Suprapubic skin (tissue), 4 donors: ENCODE results near the gene ADSS2. TPM values are rescaled to one million over a fixed set of nuclear protein-coding genes. Genes with fewer than 3 reads are reported as not detected.

Source experiments
- DNase-seq, 2 donors: peaks; one replicate each; pipeline ENCODE4 v3.0.0-alpha.2; 2019; ENCODE audit warnings: low spot score in 2 of 2
- H3K27ac ChIP-seq: fragments of 200-600 bp; sonication (generic); one replicate; pipeline ENCODE4 v1.5.1; 2019
- H3K27me3 ChIP-seq: fragments of 200-600 bp; sonication (generic); one replicate; pipeline ENCODE4 v1.5.1; 2019
- H3K36me3 ChIP-seq: fragments of 200-600 bp; sonication (generic); one replicate; pipeline ENCODE4 v1.5.1; 2019
- H3K4me1 ChIP-seq: fragments of 200-600 bp; sonication (generic); one replicate; pipeline ENCODE4 v1.5.1; 2019
- H3K4me3 ChIP-seq: fragments of 200-600 bp; sonication (generic); one replicate; pipeline ENCODE4 v1.5.1; 2019; ENCODE audit warnings: mild to moderate bottlenecking
- H3K9me3 ChIP-seq: fragments of 200-600 bp; sonication (generic); one replicate; pipeline ENCODE4 v1.5.1; 2019
- EP300 ChIP-seq: sonication (generic); formaldehyde crosslinking; IDR thresholded peaks from one replicate; pipeline ENCODE4 v1.6.1; 2017; ENCODE audit warnings: antibody characterized with exemption
- POLR2A ChIP-seq, 2 donors: fragments of 450-650 bp; IDR thresholded peaks; one replicate each; pipeline ENCODE4 v1.6.1; 2017; ENCODE audit warnings: antibody characterized with exemption in 2 of 2, mild to moderate bottlenecking in 2 of 2, moderate library complexity in 2 of 2
- POLR2AphosphoS5 ChIP-seq, 3 donors: sonication (generic); formaldehyde crosslinking; IDR thresholded peaks; one replicate each; pipeline ENCODE4 v1.6.1; 2017; ENCODE audit warnings: antibody characterized with exemption in 3 of 3
- WGBS: methylation state at CpG from one replicate; pipeline ENCODE4 v1.1.5; 2018; 5-methylcytosine and 5-hydroxymethylcytosine counted together
- total RNA-seq, 4 donors: library from RNA; depleted of rRNA; stranded (reverse); fragments of >200 nt; gene quantifications; one replicate each; pipeline ENCODE4 v1.1.0, GENCODE V29; 2016
- TF ChIP-seq, protein P1 (sequence below), 2 donors: fragments of 200-600 bp in 1 of 2; fragments of 450-650 bp in 1 of 2; sonication (generic) in 1 of 2; IDR thresholded peaks; one replicate each; pipeline ENCODE4 v1.5.1; 2016 to 2019; ENCODE audit warnings: antibody characterized with exemption in 2 of 2, mild to moderate bottlenecking in 1 of 2, moderate library complexity in 1 of 2

ADSS2 gene
- total RNA-seq, 4 donors from 2014 or later = 39.8 to 65.3 (median 52.1) TPM

DNA sequence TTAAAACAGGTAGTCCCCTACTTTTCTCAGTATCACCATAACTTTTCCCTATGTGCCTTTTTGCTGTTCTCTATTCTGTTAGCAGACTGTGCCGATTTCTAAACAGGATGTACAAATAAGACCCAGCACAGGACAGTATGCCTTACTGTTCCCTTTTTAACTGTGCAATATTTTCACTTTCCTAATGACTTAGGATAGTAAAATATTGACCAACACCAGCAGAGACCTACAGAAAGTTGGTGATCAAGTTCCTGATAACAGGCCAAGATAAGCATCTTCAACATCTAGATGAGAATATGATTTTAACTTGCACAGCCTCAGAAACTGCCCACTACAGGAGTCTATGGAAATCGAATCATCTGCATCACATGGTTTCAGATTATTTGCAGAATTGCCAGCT, 42.0 kb downstream of the ADSS2 start:
- Histone ChIP-seq H3K4me1 (no peaks in the 10 kb centered on the region), H3K36me3 (peaks cover 74% of the 10 kb centered on the region), H3K27ac (no peak overlapping the region), H3K4me3 (no peak overlapping the region), H3K27me3 (no peaks in the 10 kb centered on the region), H3K9me3 (no peaks in the 10 kb centered on the region)
- no peak for DNase-seq
- no peak for TF ChIP-seq POLR2A (IDR thresholded peaks at IDR 0.05)
- no peak for TF ChIP-seq EP300
- TF ChIP-seq, protein P1, sequence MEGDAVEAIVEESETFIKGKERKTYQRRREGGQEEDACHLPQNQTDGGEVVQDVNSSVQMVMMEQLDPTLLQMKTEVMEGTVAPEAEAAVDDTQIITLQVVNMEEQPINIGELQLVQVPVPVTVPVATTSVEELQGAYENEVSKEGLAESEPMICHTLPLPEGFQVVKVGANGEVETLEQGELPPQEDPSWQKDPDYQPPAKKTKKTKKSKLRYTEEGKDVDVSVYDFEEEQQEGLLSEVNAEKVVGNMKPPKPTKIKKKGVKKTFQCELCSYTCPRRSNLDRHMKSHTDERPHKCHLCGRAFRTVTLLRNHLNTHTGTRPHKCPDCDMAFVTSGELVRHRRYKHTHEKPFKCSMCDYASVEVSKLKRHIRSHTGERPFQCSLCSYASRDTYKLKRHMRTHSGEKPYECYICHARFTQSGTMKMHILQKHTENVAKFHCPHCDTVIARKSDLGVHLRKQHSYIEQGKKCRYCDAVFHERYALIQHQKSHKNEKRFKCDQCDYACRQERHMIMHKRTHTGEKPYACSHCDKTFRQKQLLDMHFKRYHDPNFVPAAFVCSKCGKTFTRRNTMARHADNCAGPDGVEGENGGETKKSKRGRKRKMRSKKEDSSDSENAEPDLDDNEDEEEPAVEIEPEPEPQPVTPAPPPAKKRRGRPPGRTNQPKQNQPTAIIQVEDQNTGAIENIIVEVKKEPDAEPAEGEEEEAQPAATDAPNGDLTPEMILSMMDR (IDR thresholded peaks at IDR 0.05) = no peak
- no peak for TF ChIP-seq POLR2AphosphoS5 (IDR thresholded peaks at IDR 0.05)
- 85% methylated on average over 2 of the region's 2 CpGs for WGBS

DNA sequence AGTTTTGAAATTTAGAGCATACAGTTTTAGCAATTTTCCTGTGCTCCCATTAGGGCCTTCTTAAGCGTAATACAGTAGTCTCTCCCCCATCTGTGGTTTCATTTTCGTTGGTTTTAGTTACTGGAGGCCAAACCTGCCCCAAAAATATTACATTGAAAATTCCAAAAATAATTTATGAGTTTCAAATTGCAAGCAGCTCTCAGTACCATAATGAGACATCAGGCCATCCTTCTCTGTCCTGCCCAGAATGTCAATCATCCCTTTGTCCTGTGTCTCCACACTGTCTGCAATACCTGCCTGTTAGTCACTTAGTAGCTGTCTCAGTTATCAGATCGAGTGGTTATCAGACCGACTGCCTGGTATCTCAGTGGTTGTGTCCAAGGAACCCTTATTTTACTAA, 45.4 kb downstream of the ADSS2 start:
- Histone ChIP-seq H3K27ac (no peak overlapping the region), H3K9me3 (peaks cover 10% of the 10 kb centered on the region), H3K27me3 (no peaks in the 10 kb centered on the region), H3K4me1 (no peaks in the 10 kb centered on the region), H3K36me3 (peaks cover 72% of the 10 kb centered on the region), H3K4me3 (no peak overlapping the region)
- DNase-seq = no peak
- 78% methylated on average over 4 of the region's 4 CpGs for WGBS
- TF ChIP-seq POLR2AphosphoS5 (IDR thresholded peaks at IDR 0.05) (no peak), POLR2A (IDR thresholded peaks at IDR 0.05) (no peak), EP300 (no peak)
- TF ChIP-seq, protein P1 (IDR thresholded peaks at IDR 0.05) = no peak

DNA sequence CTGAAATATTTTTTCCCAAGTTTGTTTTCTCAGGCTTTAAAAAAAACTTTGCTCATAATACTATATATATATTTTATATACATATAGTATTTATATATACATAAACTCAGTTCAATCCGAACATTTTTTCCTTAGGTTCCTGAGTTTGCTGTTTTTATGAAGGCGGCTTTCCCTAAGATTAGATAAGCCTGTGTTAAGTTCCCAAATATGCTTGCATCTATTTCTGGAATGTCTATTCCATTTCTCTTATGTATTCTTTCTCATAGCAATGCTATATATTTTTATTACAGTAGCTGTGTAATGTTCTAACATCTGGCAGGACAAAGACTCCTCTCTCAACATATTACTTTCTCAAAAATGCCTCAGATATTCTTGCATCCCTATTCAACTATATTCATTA, 45.9 kb downstream of the ADSS2 start:
- no peak for DNase-seq
- TF ChIP-seq, protein P1 (IDR thresholded peaks at IDR 0.05) = no peak

DNA sequence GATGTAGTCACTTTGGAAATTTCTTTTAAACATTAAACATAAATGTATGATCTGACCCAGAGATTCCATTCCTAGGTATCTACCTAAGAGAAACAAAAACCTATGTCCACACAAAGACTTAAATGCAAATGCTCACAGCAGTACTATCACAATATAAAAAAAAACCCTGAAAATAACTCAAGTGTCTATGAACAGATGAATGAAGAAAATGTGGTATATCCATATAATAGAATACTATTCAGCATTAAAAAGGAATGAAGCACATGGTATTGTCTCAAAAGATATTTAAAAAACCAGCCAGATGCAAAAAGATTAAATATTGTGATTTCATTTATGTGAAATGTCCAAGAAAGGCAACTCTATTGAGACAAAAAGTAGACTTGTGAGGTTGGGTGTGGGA, 48.3 kb downstream of the ADSS2 start:
- DNase-seq = no peak
- TF ChIP-seq EP300 = no peak
- TF ChIP-seq POLR2AphosphoS5 (IDR thresholded peaks at IDR 0.05) = no peak
- no peaks in the 10 kb centered on the region for H3K27me3 ChIP-seq
- no peak overlapping the region for H3K4me3 ChIP-seq
- peaks cover 14% of the 10 kb centered on the region for H3K9me3 ChIP-seq
- H3K4me1 ChIP-seq = no peaks in the 10 kb centered on the region
- H3K27ac ChIP-seq = no peak overlapping the region
- peaks cover 55% of the 10 kb centered on the region for H3K36me3 ChIP-seq

More for the DNA sequence above, 45.9 kb downstream of the ADSS2 start:
- Histone ChIP-seq H3K4me1 (no peaks in the 10 kb centered on the region), H3K27ac (no peak overlapping the region), H3K36me3 (peaks cover 68% of the 10 kb centered on the region), H3K4me3 (no peak overlapping the region), H3K27me3 (no peaks in the 10 kb centered on the region), H3K9me3 (peaks cover 14% of the 10 kb centered on the region)
- WGBS = 88% methylated on average over 2 of the region's 2 CpGs

DNA sequence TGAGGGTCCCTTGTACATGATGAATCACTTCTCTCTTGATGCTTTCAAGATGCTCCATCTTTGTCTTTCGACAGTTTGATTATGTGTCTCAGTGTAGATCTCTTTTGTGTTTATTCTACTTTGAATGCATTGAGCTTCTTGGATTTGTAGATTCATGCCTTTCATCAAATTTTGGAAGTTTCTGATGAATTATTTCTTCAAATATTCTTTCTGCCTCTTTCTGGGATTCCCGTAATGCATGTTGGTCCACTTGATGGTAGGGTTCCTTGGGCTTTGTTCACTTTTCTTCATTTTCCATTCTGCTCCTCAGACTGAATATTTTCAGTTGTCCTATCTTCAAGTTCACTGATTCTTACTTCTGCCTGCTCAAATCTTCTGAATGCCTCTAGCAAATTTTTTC, 50.7 kb downstream of the ADSS2 start:
- TF ChIP-seq POLR2AphosphoS5 (IDR thresholded peaks at IDR 0.05) (no peak), EP300 (no peak), POLR2A (IDR thresholded peaks at IDR 0.05) (no peak)
- TF ChIP-seq, protein P1 (IDR thresholded peaks at IDR 0.05) = no peak
- 97% methylated on average over 2 of the region's 2 CpGs for WGBS
- H3K36me3 ChIP-seq = peaks cover 39% of the 10 kb centered on the region
- no peak overlapping the region for H3K4me3 ChIP-seq
- no peaks in the 10 kb centered on the region for H3K4me1 ChIP-seq
- no peak for DNase-seq
- H3K27me3 ChIP-seq = no peaks in the 10 kb centered on the region
- H3K9me3 ChIP-seq = peaks cover 14% of the 10 kb centered on the region
- no peak overlapping the region for H3K27ac ChIP-seq

DNA sequence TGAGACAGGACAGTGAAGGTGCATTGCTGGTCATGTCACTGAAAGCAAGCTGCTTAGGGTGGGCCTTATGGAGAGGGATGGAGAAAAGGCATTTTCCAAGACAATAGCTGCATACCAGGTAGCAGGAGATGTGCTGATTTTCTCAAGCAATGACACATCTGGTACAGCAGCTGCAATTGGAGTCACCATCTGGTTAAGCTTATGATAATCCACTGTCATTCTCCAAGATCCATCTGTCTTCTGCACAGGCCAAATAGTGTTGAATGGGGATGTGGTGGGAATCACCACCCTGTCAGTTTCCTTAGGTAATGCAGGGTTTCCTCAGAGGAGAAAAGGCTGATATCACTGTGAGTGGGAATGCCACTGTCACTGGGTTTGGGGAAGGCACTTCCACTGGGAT, 54.6 kb downstream of the ADSS2 start:
- H3K27ac ChIP-seq = no peak overlapping the region
- TF ChIP-seq POLR2AphosphoS5 (IDR thresholded peaks at IDR 0.05) = no peak
- TF ChIP-seq, protein P1 (IDR thresholded peaks at IDR 0.05) = no peak
- TF ChIP-seq EP300 = no peak
- no peak for TF ChIP-seq POLR2A (IDR thresholded peaks at IDR 0.05)
- no peaks in the 10 kb centered on the region for H3K4me1 ChIP-seq
- H3K27me3 ChIP-seq = no peaks in the 10 kb centered on the region
- peaks cover 7% of the 10 kb centered on the region for H3K36me3 ChIP-seq
- peaks cover 12% of the 10 kb centered on the region for H3K9me3 ChIP-seq
- no peak overlapping the region for H3K4me3 ChIP-seq
- no peak for DNase-seq
